ENCODE results near the gene SMG6.
A peak's percentile ranks its signal among the peaks of the same experiment; 100 is the strongest.

Gene SMG6

DNA sequence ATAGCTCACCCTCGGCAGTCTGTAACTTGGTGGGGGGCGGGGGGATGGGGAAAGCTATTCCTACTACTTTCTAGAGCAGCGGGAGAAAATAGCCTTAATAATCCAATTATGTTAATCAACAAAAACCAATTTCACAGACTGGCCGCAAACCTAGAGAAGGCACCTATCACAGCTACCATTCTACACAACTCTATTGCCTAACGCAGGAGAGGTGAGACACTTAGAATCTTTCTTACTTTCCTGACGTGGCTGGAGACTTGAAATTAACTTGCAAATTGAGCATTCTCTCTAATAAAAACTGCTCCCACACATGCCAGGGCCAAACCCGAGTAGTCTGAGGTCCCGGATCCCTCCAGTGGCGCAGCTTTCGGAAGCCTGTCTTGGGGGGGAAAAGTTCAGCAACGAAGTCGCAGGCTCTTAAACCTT is 794 bp downstream of the SMG6 start:
- Histone ChIP-seq H3K27me3 (ENCODE audit: control insufficient read depth, insufficient read depth, low read length) (no peaks in the 10 kb centered on the region), H3K36me3 (ENCODE audit: control insufficient read depth, insufficient read depth, low read length) (peaks cover 25% of the 10 kb centered on the region), H3K9ac (ENCODE audit: low read depth, low read length) (peak overlapping the region; percentile 80), H3K27ac (ENCODE audit: low read depth, low read length) (peak overlapping the region; percentile 97), H3K9me3 (ENCODE audit: control insufficient read depth, insufficient read depth, low read length) (no peaks in the 10 kb centered on the region), H3K4me1 (ENCODE audit: control insufficient read depth, insufficient read depth, low read length) (0 out of 2 replicates have a peak, but pooled peaks cover 2% of the 10 kb centered on the region), H3K4me3 (ENCODE audit: low read depth, low read length) (peak overlapping the region; percentile 88)

DNA sequence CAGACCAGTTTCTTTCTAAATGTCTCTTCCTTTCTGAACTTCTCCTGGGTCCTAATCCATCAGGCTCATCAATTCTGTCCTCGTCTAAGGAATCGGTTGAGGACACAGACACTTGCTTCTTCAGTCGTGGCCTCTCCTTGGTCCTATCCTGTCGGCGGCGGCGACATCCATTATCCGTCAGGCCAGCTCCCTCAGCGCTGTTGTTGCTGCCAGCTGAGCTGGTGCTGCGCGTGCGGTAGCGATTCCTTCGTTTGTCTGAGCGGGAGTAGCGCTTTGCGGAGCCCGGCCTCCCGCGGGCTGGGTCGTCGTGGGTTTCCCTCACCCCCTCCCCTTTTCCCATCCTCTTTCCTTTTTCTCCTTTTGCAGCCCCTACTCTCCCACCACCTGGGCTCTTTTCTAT is 3.8 kb downstream of the SMG6 start:
- Histone ChIP-seq H3K9me3 (ENCODE audit: control insufficient read depth, insufficient read depth, low read length) (no peaks in the 10 kb centered on the region), H3K27me3 (ENCODE audit: control insufficient read depth, insufficient read depth, low read length) (no peaks in the 10 kb centered on the region), H3K27ac (ENCODE audit: low read depth, low read length) (no peak overlapping the region), H3K9ac (ENCODE audit: low read depth, low read length) (no peak overlapping the region), H3K4me1 (ENCODE audit: control insufficient read depth, insufficient read depth, low read length) (0 out of 2 replicates have a peak, but pooled peaks cover 2% of the 10 kb centered on the region), H3K36me3 (ENCODE audit: control insufficient read depth, insufficient read depth, low read length) (peaks cover 55% of the 10 kb centered on the region), H3K4me3 (ENCODE audit: low read depth, low read length) (no peak overlapping the region)

DNA sequence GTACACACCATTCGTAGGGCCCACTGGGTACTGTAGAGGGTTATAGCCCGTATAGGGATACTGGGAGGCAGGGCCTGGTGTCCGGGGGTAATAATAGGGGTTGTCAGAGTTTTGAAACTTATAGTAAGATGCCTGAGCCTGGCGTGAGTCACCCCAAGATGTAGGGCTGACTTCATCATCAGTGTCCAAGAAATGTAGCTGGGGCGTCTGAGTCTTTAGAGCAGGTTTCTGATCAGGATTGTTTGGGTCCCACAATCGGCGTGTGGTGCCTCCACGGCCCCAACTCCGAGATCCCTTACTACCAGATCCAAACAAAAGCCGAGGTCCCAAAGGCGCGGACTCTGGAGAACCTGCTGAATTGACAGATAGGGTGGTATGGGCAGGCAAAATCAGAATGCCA is 4.4 kb downstream of the SMG6 start:
- Histone ChIP-seq H3K27ac (ENCODE audit: low read depth, low read length) (no peak overlapping the region), H3K4me3 (ENCODE audit: low read depth, low read length) (no peak overlapping the region), H3K9ac (ENCODE audit: low read depth, low read length) (no peak overlapping the region), H3K9me3 (ENCODE audit: control insufficient read depth, insufficient read depth, low read length) (no peaks in the 10 kb centered on the region), H3K36me3 (ENCODE audit: control insufficient read depth, insufficient read depth, low read length) (peaks cover 61% of the 10 kb centered on the region), H3K27me3 (ENCODE audit: control insufficient read depth, insufficient read depth, low read length) (no peaks in the 10 kb centered on the region), H3K4me1 (ENCODE audit: control insufficient read depth, insufficient read depth, low read length) (0 out of 2 replicates have a peak, but pooled peaks cover 2% of the 10 kb centered on the region)

DNA sequence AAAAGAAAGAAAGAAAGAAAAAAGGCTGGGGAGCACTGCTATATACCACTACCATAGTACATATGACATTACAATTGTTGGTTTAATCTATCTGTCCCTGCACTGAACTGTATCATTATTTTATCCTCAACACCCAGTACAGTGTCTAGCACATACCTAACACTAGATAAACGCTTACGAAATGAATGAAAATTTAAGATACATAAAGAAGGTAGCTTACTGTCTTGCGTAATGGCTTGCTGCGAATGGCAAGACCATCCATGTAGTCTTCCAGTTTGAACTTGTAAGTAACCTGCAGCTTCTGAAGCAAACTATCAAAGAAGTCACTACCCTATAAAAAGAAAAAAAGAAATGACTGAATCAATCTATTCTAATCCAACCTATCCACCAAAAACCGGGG is 6.6 kb downstream of the SMG6 start:
- H3K27ac ChIP-seq (ENCODE audit: low read depth, low read length): no peak overlapping the region
- no peaks in the 10 kb centered on the region for H3K9me3 ChIP-seq (ENCODE audit: control insufficient read depth, insufficient read depth, low read length)
- no peak overlapping the region for H3K9ac ChIP-seq (ENCODE audit: low read depth, low read length)
- H3K4me1 ChIP-seq (ENCODE audit: control insufficient read depth, insufficient read depth, low read length): 0 out of 2 replicates have a peak, but pooled peaks cover 2% of the 10 kb centered on the region
- no peak overlapping the region for H3K4me3 ChIP-seq (ENCODE audit: low read depth, low read length)
- H3K27me3 ChIP-seq (ENCODE audit: control insufficient read depth, insufficient read depth, low read length): no peaks in the 10 kb centered on the region
- peaks cover 74% of the 10 kb centered on the region for H3K36me3 ChIP-seq (ENCODE audit: control insufficient read depth, insufficient read depth, low read length)

DNA sequence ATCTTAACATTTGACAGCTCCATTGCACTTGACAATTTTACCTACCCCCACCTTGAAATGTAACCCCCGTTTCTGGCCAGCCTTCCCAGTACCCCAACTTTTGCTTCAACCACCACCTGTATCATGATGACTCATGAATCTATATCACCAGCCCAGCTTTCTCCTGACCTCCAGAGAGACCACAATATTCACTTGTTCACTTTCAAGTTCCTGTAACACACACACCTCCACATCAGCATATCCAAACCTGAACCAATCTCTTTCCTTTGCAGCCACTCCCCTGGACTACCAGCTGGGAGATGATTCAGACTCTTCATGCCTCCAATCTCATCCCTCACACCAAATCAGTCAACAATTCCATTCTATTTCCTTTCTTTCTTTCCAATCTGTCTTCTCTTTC is 8.0 kb downstream of the SMG6 start:
- no peak overlapping the region for H3K27ac ChIP-seq (ENCODE audit: low read depth, low read length)
- no peaks in the 10 kb centered on the region for H3K27me3 ChIP-seq (ENCODE audit: control insufficient read depth, insufficient read depth, low read length)
- H3K4me1 ChIP-seq (ENCODE audit: control insufficient read depth, insufficient read depth, low read length): no peaks in the 10 kb centered on the region
- H3K9me3 ChIP-seq (ENCODE audit: control insufficient read depth, insufficient read depth, low read length): no peaks in the 10 kb centered on the region
- no peak overlapping the region for H3K9ac ChIP-seq (ENCODE audit: low read depth, low read length)
- peaks cover 84% of the 10 kb centered on the region for H3K36me3 ChIP-seq (ENCODE audit: control insufficient read depth, insufficient read depth, low read length)
- no peak overlapping the region for H3K4me3 ChIP-seq (ENCODE audit: low read depth, low read length)

DNA sequence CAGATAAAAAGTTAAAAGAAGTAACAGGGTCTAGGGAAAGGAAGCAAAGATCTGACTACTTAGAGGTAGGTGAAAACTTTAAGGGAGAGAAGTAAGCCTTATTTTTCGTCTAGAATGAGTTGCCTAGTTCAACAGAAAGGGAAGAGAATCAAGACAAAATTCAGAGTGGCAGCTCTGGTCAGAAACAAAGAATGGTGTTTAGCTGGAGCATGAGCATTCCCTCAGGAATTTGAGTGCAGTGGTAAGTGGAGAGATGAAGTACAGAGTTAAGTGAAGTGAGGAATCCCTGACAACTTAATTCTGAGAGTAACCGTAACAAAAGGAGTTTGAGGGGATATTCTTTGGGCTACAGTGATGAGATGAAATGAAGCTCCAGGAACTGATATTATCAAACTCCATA is 11.5 kb downstream of the SMG6 start:
- Histone ChIP-seq H3K9ac (ENCODE audit: low read depth, low read length) (no peak overlapping the region), H3K27ac (ENCODE audit: low read depth, low read length) (no peak overlapping the region), H3K4me3 (ENCODE audit: low read depth, low read length) (no peak overlapping the region), H3K9me3 (ENCODE audit: control insufficient read depth, insufficient read depth, low read length) (no peaks in the 10 kb centered on the region), H3K27me3 (ENCODE audit: control insufficient read depth, insufficient read depth, low read length) (no peaks in the 10 kb centered on the region), H3K4me1 (ENCODE audit: control insufficient read depth, insufficient read depth, low read length) (no peaks in the 10 kb centered on the region), H3K36me3 (ENCODE audit: control insufficient read depth, insufficient read depth, low read length) (peaks cover 77% of the 10 kb centered on the region)

DNA sequence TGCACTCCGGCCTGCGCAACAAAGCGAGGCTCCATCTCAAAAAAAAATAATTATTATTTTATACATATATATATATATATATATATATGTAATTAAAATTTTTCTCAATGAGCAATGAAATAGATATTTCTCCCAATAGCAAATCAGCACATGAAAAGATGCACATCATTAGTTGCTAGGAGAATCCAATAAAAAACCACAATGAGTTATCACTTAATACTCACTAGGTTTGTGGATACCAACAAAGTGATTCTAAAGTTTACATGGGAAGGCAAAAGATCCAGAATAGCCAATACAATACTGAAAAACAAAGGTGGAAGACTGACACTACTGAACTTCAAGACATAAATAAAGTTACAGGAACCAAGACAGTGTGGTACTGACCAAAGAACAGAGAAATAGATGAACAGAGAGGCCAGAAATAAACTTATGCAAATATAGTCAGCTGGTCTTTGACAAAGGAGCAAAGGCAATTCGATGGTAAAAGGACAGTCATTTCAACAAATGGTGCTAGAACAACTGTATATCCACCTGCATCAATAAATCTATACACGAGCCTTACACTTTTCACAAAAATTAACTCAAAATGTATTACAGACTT is 13.6 kb downstream of the SMG6 start:
- Histone ChIP-seq H3K27ac (ENCODE audit: low read depth, low read length) (no peak overlapping the region), H3K4me3 (ENCODE audit: low read depth, low read length) (no peak overlapping the region), H3K27me3 (ENCODE audit: control insufficient read depth, insufficient read depth, low read length) (no peaks in the 10 kb centered on the region), H3K9me3 (ENCODE audit: control insufficient read depth, insufficient read depth, low read length) (no peaks in the 10 kb centered on the region), H3K4me1 (ENCODE audit: control insufficient read depth, insufficient read depth, low read length) (no peaks in the 10 kb centered on the region), H3K36me3 (ENCODE audit: control insufficient read depth, insufficient read depth, low read length) (peaks cover 66% of the 10 kb centered on the region), H3K9ac (ENCODE audit: low read depth, low read length) (no peak overlapping the region)

DNA sequence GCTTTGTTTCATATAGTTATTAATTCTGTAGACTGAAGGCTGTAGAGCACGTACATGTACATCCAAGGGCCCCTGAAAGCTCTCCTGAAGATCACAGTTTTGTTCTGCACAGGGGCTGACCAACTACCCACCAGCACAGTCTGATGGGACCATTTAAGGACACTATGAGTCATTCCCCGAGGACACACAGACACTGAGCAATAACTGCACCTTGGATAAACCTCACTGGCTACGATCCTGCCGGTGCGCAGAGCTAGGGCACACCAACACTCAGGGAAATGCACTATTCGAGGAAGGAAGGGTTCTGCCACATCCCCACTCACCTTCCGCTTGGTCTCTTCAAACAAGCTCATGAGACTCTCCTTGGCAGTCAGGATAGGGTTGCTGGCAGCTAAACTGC is 20.3 kb downstream of the SMG6 start:
- H3K27me3 ChIP-seq (ENCODE audit: control insufficient read depth, insufficient read depth, low read length): no peaks in the 10 kb centered on the region
- no peak overlapping the region for H3K27ac ChIP-seq (ENCODE audit: low read depth, low read length)
- H3K4me1 ChIP-seq (ENCODE audit: control insufficient read depth, insufficient read depth, low read length): no peaks in the 10 kb centered on the region
- peaks cover 80% of the 10 kb centered on the region for H3K36me3 ChIP-seq (ENCODE audit: control insufficient read depth, insufficient read depth, low read length)
- no peaks in the 10 kb centered on the region for H3K9me3 ChIP-seq (ENCODE audit: control insufficient read depth, insufficient read depth, low read length)
- H3K9ac ChIP-seq (ENCODE audit: low read depth, low read length): no peak overlapping the region
- H3K4me3 ChIP-seq (ENCODE audit: low read depth, low read length): no peak overlapping the region

DNA sequence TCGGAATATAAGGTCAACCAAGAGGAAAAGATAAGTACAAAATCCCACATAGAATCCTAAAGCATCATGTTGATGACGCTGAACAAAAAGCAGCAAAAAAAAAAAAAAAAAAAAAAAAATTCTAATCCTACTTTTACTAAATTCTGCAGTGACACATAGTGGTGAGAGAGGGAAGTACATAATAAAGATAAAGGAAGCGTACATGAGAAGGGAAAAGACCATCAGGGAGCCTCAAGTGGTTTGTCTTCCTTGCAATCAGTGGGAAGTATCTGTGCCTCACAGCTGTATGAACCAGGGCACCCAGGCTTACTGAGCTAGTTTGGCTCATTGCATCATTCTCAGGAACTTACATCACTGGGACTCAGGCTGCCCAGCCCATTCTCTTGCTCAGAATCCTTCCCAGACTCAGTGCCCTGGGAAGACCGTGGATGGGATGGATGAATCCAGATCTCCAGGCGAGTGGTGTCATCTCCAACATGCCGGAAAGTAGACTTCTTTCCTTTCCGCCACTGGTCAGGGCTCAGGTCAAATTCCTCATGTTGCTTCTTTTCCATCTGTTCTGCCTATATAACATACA is 21.2 kb downstream of the SMG6 start:
- H3K4me3 ChIP-seq (ENCODE audit: low read depth, low read length): no peak overlapping the region
- H3K9ac ChIP-seq (ENCODE audit: low read depth, low read length): no peak overlapping the region
- no peak overlapping the region for H3K27ac ChIP-seq (ENCODE audit: low read depth, low read length)
- H3K36me3 ChIP-seq (ENCODE audit: control insufficient read depth, insufficient read depth, low read length): peaks cover 74% of the 10 kb centered on the region
- no peaks in the 10 kb centered on the region for H3K27me3 ChIP-seq (ENCODE audit: control insufficient read depth, insufficient read depth, low read length)
- H3K9me3 ChIP-seq (ENCODE audit: control insufficient read depth, insufficient read depth, low read length): no peaks in the 10 kb centered on the region
- H3K4me1 ChIP-seq (ENCODE audit: control insufficient read depth, insufficient read depth, low read length): no peaks in the 10 kb centered on the region

DNA sequence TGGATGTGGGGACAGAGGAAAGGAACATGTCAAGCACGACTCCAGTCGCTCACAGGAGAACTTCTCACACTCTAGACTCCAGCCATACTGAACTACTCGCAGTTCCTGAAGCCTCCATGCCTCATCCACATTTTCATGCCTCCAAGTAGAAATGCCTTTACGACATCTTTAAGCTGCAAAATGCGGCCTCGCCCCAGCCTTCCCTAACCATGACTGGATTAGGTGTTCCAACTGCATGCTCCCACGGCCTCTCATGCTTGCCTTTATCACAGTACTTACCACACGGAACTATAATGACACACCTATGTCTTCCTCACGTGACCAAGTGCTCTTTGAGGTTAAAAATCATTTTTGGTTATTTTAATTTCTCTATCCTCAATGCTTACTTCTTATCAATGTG is 23.9 kb downstream of the SMG6 start:
- H3K27me3 ChIP-seq (ENCODE audit: control insufficient read depth, insufficient read depth, low read length): no peaks in the 10 kb centered on the region
- no peaks in the 10 kb centered on the region for H3K4me1 ChIP-seq (ENCODE audit: control insufficient read depth, insufficient read depth, low read length)
- H3K36me3 ChIP-seq (ENCODE audit: control insufficient read depth, insufficient read depth, low read length): peaks cover 67% of the 10 kb centered on the region
- no peak overlapping the region for H3K9ac ChIP-seq (ENCODE audit: low read depth, low read length)
- no peaks in the 10 kb centered on the region for H3K9me3 ChIP-seq (ENCODE audit: control insufficient read depth, insufficient read depth, low read length)
- H3K4me3 ChIP-seq (ENCODE audit: low read depth, low read length): no peak overlapping the region
- H3K27ac ChIP-seq (ENCODE audit: low read depth, low read length): no peak overlapping the region

DNA sequence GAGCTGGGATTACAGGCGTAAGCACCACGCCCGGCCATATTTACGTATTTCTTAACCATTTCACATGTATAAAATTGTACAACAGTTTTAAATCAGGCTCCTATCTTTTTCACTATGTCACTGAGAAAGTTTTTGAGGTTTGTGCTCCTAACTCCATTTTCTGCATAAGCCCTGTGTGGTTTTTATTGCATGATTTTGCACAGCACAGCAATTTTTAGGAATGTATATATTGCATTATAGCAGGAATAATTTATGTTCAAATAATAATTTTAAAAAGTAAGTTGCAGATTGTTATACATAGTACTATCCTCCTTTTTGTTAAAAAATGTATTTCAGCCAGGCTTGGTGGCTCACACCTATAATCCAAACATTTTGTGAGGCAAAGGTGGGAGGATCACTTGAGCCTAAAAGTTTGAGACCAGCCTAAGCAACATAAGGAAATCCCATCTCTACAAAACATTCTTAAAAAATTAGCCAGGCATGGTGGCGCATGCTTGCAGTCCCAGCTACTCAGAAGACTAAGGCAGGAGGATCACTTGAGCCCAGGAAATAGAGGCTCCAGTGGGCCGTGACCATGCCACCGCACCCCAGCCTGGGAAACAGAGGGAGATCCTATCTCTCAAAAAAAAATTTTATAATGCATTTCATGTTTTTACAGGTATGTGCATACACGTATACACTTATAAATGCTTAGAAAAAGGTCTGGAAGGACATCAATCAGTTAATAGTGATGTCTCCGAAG is 26.0 kb downstream of the SMG6 start:
- H3K4me3 ChIP-seq (ENCODE audit: low read depth, low read length): no peak overlapping the region
- H3K27me3 ChIP-seq (ENCODE audit: control insufficient read depth, insufficient read depth, low read length): no peaks in the 10 kb centered on the region
- peaks cover 58% of the 10 kb centered on the region for H3K36me3 ChIP-seq (ENCODE audit: control insufficient read depth, insufficient read depth, low read length)
- H3K4me1 ChIP-seq (ENCODE audit: control insufficient read depth, insufficient read depth, low read length): no peaks in the 10 kb centered on the region
- no peak overlapping the region for H3K27ac ChIP-seq (ENCODE audit: low read depth, low read length)
- no peaks in the 10 kb centered on the region for H3K9me3 ChIP-seq (ENCODE audit: control insufficient read depth, insufficient read depth, low read length)
- no peak overlapping the region for H3K9ac ChIP-seq (ENCODE audit: low read depth, low read length)

Data from HUES48 (cell line).